Loucy (cell line): ENCODE measurements around the gene PHYKPL.

Source experiments
- H2AFZ ChIP-seq: fragments of 200-600 bp; sonication (generic); 2 replicates; pipeline ENCODE4 v1.6.0; 2016; ENCODE audit warnings: antibody characterized with exemption, mild to moderate bottlenecking, low read length, moderate library complexity
- H3F3A ChIP-seq: fragments of 200-600 bp; 2 replicates; pipeline ENCODE4 v1.6.0; 2016; ENCODE audit warnings: antibody characterized with exemption, low read depth, mild to moderate bottlenecking
- H3K27me3 ChIP-seq: fragments of 200-600 bp; sonication (generic); 2 replicates; pipeline ENCODE4 v1.6.1; 2014; ENCODE audit warnings: low read length, mild to moderate bottlenecking; ENCODE audit not compliant: insufficient read depth, poor library complexity, severe bottlenecking
- H3K36me3 ChIP-seq: fragments of 200-600 bp; sonication (generic); 2 replicates; pipeline ENCODE4 v1.6.1; 2016; ENCODE audit warnings: low read length; ENCODE audit not compliant: insufficient read depth
- H3K4me1 ChIP-seq: fragments of 200-600 bp; sonication (generic); 2 replicates; pipeline ENCODE4 v1.5.1; 2014; ENCODE audit warnings: low read length, mild to moderate bottlenecking; ENCODE audit not compliant: insufficient read depth, poor library complexity, severe bottlenecking
- H3K4me2 ChIP-seq: fragments of 200-600 bp; sonication (generic); 2 replicates; pipeline ENCODE4 v1.6.0; 2014; ENCODE audit warnings: antibody characterized with exemption, low read length, low read depth, mild to moderate bottlenecking; ENCODE audit not compliant: poor library complexity, severe bottlenecking
- H3K4me3 ChIP-seq: fragments of 200-600 bp; sonication (generic); 2 replicates; pipeline ENCODE4 v1.5.1; 2014; ENCODE audit warnings: low read length, mild to moderate bottlenecking, mixed read lengths; ENCODE audit not compliant: poor library complexity, severe bottlenecking
- H3K79me2 ChIP-seq: fragments of 200-600 bp; sonication (generic); 2 replicates; pipeline ENCODE4 v1.6.1; 2014; ENCODE audit warnings: low read length; ENCODE audit not compliant: insufficient read depth
- H3K9ac ChIP-seq: fragments of 200-600 bp; sonication (generic); 2 replicates; pipeline ENCODE4 v1.6.0; 2014; ENCODE audit warnings: mild to moderate bottlenecking, low read depth, low read length, moderate library complexity; ENCODE audit not compliant: poor library complexity, severe bottlenecking
- H3K9me2 ChIP-seq: fragments of 200-600 bp; sonication (generic); replicated peaks from 2 replicates; pipeline ENCODE4 v1.6.1; 2016; ENCODE audit warnings: low read depth, low read length, mixed read lengths
- H3K9me3 ChIP-seq: fragments of 200-600 bp; sonication (generic); 2 replicates; pipeline ENCODE4 v1.6.1; 2014; ENCODE audit warnings: mild to moderate bottlenecking, antibody characterized with exemption, low read length, low read depth; ENCODE audit not compliant: insufficient read depth
- H4K20me1 ChIP-seq: fragments of 200-600 bp; sonication (generic); 2 replicates; pipeline ENCODE4 v1.6.0; 2014; ENCODE audit warnings: antibody characterized with exemption, low read length, mild to moderate bottlenecking; ENCODE audit not compliant: insufficient read depth, poor library complexity, severe bottlenecking
- EZH2phosphoT487 ChIP-seq: fragments of 200-600 bp; IDR thresholded peaks from 2 replicates; pipeline ENCODE4 v1.6.1; 2018; ENCODE audit warnings: antibody characterized with exemption, mild to moderate bottlenecking, moderate library complexity, borderline replicate concordance
- TF ChIP-seq, protein P1 (sequence below): fragments of 200-600 bp; sonication (generic); conservative IDR thresholded peaks from 2 replicates; pipeline ENCODE4 v1.5.1; 2014; ENCODE audit warnings: mild to moderate bottlenecking, antibody characterized with exemption, low read length

Gene PHYKPL

DNA sequence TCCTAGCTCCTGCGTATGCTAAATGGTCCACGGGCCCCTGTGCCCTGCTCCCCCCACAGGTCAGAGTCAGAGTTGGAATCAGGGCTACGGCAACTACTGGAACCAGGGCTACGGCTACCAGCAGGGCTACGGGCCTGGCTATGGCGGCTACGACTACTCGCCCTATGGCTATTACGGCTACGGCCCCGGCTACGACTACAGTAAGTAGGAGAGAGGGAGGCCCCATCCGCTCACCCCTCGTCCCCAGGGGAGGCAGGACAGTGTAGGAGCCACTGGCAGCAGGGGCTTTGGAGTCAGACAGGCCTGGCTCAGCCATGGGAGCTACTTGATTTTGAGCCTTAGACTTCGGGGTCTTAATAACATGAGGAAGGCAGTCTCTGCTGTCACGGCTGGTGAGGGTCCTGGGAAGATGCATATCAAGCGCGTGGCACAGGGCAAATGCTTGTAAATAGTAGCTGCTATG is 22.5 kb downstream of the PHYKPL start:
- peaks cover 60% of the 10 kb centered on the region for H3K79me2 ChIP-seq
- no peak overlapping the region for H2AFZ ChIP-seq
- H3F3A ChIP-seq, result no peaks in the 10 kb centered on the region
- no peaks in the 10 kb centered on the region for H3K27me3 ChIP-seq
- peak overlapping the region; percentile 90 for H3K4me3 ChIP-seq
- H4K20me1 ChIP-seq, result peaks cover 67% of the 10 kb centered on the region
- no peaks in the 10 kb centered on the region for H3K9me2 ChIP-seq
- H3K4me1 ChIP-seq, result peaks cover 10% of the 10 kb centered on the region
- H3K9me3 ChIP-seq, result no peaks in the 10 kb centered on the region
- peak overlapping the region; percentile 98 for H3K4me2 ChIP-seq
- TF ChIP-seq EZH2phosphoT487, result no peak
- TF ChIP-seq, protein P1, sequence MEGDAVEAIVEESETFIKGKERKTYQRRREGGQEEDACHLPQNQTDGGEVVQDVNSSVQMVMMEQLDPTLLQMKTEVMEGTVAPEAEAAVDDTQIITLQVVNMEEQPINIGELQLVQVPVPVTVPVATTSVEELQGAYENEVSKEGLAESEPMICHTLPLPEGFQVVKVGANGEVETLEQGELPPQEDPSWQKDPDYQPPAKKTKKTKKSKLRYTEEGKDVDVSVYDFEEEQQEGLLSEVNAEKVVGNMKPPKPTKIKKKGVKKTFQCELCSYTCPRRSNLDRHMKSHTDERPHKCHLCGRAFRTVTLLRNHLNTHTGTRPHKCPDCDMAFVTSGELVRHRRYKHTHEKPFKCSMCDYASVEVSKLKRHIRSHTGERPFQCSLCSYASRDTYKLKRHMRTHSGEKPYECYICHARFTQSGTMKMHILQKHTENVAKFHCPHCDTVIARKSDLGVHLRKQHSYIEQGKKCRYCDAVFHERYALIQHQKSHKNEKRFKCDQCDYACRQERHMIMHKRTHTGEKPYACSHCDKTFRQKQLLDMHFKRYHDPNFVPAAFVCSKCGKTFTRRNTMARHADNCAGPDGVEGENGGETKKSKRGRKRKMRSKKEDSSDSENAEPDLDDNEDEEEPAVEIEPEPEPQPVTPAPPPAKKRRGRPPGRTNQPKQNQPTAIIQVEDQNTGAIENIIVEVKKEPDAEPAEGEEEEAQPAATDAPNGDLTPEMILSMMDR, result no peak
- peaks cover 89% of the 10 kb centered on the region for H3K36me3 ChIP-seq
- H3K9ac ChIP-seq, result no peak overlapping the region

DNA sequence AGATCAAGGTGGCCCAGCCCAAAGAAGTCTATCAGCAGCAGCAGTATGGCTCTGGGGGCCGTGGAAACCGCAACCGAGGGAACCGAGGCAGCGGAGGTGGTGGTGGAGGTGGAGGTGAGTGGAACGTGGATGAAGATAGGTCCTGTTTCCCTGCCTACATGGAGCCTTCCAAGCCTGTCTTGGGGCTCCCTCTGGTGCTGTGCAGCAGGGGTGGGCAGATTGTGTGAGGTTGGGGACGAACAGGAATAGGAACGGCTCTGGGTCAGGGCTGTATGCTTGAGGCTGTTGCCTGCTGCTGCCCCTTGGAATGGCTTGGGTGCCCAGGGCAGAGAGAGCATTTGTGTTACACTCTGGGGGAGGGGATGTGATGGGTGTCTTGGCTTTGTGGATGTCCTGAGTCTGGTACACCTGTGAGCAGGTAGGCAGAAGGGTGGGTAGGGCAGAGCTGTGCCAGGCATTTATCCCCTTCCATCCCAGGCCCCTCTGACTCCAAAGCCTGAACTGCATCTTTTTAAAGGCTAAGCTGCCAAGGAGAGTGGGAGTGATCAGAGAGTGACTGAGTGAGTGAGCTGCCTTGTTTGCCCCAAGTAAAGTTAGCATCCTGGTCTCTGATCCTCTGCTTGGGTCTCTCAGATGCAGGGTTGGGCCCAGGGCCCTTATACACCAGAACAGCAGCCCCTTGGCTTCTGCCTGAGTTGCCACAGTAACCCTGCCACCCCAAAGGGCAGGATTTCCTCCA is 23.1 kb downstream of the PHYKPL start:
- peaks cover 66% of the 10 kb centered on the region for H3K79me2 ChIP-seq
- no peaks in the 10 kb centered on the region for H3K9me3 ChIP-seq
- peak overlapping the region; percentile 90 for H3K4me3 ChIP-seq
- peaks cover 67% of the 10 kb centered on the region for H4K20me1 ChIP-seq
- TF ChIP-seq, protein P1, result no peak
- TF ChIP-seq EZH2phosphoT487, result no peak
- peaks cover 10% of the 10 kb centered on the region for H3K4me1 ChIP-seq
- H3K9me2 ChIP-seq, result no peaks in the 10 kb centered on the region
- no peaks in the 10 kb centered on the region for H3K27me3 ChIP-seq
- H3K4me2 ChIP-seq, result peak overlapping the region; percentile 98
- no peak overlapping the region for H3K9ac ChIP-seq
- H3K36me3 ChIP-seq, result peaks cover 89% of the 10 kb centered on the region
- no peaks in the 10 kb centered on the region for H3F3A ChIP-seq
- no peak overlapping the region for H2AFZ ChIP-seq

- Histone ChIP-seq H3K4me2 (peak overlapping the region; percentile 98), H3K27me3 (no peaks in the 10 kb centered on the region), H3K79me2 (peaks cover 72% of the 10 kb centered on the region), H3K9me2 (no peaks in the 10 kb centered on the region), H3K4me1 (peaks cover 10% of the 10 kb centered on the region), H4K20me1 (peaks cover 67% of the 10 kb centered on the region), H3K4me3 (peak overlapping the region; percentile 90), H3F3A (no peaks in the 10 kb centered on the region), H3K36me3 (peaks cover 83% of the 10 kb centered on the region), H2AFZ (no peak overlapping the region), H3K9ac (peak overlapping the region; percentile 39), H3K9me3 (no peaks in the 10 kb centered on the region)
- TF ChIP-seq EZH2phosphoT487, result no peak
- TF ChIP-seq, protein P1, result peak; percentile 25
Observed at GRCh38 chr5:178208540-178209227, 23.9 kb downstream of the PHYKPL start.
